Muscle layer of colon (tissue), 2 donors: ENCODE measurements around the gene TACR1.

Experiments used
- H3K27ac ChIP-seq: one replicate; pipeline ENCODE4 v1.7.0; 2013; ENCODE audit warnings: low read depth, mild to moderate bottlenecking, low read length, moderate library complexity
- H3K27me3 ChIP-seq, 2 donors: one replicate each; pipeline ENCODE4 v1.7.0; 2013; ENCODE audit warnings: low read length in 2 of 2, mild to moderate bottlenecking in 2 of 2; ENCODE audit not compliant: insufficient read depth in 2 of 2, control insufficient read depth in 1 of 2
- H3K36me3 ChIP-seq: one replicate; pipeline ENCODE4 v1.7.0; 2013; ENCODE audit warnings: mild to moderate bottlenecking, low read length; ENCODE audit not compliant: insufficient read depth
- H3K4me1 ChIP-seq: one replicate; pipeline ENCODE4 v1.7.0; 2013; ENCODE audit warnings: mild to moderate bottlenecking, low read length; ENCODE audit not compliant: insufficient read depth
- H3K4me3 ChIP-seq, 2 donors: one replicate each; pipeline ENCODE4 v1.7.0; 2013; ENCODE audit warnings: low read length in 2 of 2, low read depth in 1 of 2, mild to moderate bottlenecking in 1 of 2, moderate library complexity in 1 of 2
- H3K9ac ChIP-seq: one replicate; pipeline ENCODE4 v1.7.0; 2013; ENCODE audit warnings: low read length
- H3K9me3 ChIP-seq: one replicate; pipeline ENCODE4 v1.7.0; 2013; ENCODE audit warnings: mild to moderate bottlenecking, low read length
- donor health status: abdominal sarcoma.
- donor health status: Adenocarcinoma of cecum.

TACR1 gene

DNA sequence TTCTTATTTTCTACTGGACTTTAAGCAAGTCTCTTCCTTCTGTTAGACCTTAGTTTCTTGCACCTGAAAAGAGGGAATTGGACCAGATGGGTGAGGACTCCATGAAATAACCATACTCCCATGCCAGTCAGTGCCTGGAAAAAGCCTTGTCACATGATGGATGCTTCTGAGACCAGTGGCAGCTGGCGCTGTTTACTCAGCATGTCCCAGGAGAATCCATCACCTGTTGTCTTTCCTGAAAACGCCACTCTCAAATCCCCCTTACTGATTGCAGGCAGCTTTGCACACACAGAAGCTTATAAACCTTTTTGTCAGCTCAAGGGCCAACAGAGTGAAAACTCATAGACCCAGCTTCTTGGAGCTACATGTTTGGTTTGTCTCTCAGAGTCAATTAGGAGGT is 123.2 kb downstream of the TACR1 start:
- H3K4me1 ChIP-seq: peaks cover 10% of the 10 kb centered on the region

DNA sequence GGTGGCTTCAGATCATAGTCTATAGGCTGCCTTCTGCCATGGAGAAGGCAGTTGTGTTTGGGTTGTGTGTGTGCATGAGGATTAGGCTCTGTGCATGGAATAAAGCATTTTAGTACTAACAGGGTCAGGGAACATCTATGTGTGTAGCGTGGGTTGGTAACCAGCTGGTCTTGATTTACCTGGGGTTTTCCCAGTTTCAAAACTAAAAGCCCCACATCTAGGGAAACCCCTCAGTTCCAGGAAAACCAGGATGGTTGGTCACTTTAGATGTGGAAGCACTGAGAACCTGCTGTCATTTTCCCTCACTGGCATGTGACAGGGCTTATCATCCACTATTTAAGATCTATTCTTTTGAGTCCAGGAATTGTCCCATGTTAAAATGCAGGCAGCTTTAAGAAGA is 124.6 kb downstream of the TACR1 start:
- no peaks in the 10 kb centered on the region for H3K36me3 ChIP-seq
- H3K4me3 ChIP-seq: no peak overlapping the region
- H3K9me3 ChIP-seq: no peaks in the 10 kb centered on the region
- H3K9ac ChIP-seq: no peak overlapping the region
- peaks cover 11% of the 10 kb centered on the region for H3K4me1 ChIP-seq
- H3K27ac ChIP-seq: no peak overlapping the region
- H3K27me3 ChIP-seq: no peaks in the 10 kb centered on the region

More for the DNA sequence above, 123.2 kb downstream of the TACR1 start:
- Histone ChIP-seq H3K9ac (no peak overlapping the region), H3K9me3 (no peaks in the 10 kb centered on the region), H3K27ac (no peak overlapping the region), H3K27me3 (no peaks in the 10 kb centered on the region), H3K36me3 (no peaks in the 10 kb centered on the region), H3K4me3 (no peak overlapping the region)

DNA sequence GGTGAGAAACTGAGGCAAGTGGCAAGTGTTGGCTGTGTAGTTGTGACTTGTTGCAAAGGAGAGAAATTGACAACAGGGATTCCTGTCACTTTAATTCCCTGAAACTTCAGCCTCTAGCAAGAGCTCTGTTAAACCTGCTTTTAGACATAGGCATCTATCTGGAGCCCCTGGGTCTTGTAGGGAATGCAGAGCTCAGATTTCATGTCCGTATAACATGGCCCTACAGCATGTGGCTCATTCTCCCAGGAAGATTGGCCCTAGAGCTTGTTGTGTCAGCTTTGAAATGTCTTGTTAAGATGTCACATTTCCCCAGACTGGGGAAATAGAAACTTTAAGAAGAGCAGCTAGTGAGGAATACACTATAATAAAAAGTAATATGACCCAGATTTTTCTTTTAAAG is 125.1 kb downstream of the TACR1 start:
- Histone ChIP-seq H3K27me3 (no peaks in the 10 kb centered on the region), H3K9me3 (no peaks in the 10 kb centered on the region), H3K36me3 (no peaks in the 10 kb centered on the region), H3K27ac (no peak overlapping the region), H3K4me3 (no peak overlapping the region), H3K9ac (no peak overlapping the region), H3K4me1 (peaks cover 11% of the 10 kb centered on the region)

DNA sequence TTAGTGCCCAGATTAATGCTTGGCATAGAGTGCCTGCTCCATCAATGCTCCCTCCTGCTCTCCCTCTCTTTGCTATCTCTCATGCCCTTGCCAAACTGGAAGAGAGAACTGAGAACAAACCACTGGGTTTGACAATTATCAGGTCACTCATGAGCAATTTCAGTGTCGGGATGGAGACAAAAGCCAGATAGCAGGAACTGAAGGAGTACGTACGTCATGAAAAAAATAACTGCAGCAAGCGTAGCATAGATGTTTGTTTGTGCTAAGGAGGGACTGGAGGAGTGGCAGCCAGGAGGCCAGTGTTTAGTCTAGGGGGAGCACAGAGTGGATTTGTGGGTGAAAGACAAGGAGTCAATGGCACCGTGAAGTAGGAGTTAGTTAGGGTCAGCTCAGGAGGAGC is 127.6 kb downstream of the TACR1 start:
- no peak overlapping the region for H3K4me3 ChIP-seq
- no peaks in the 10 kb centered on the region for H3K9me3 ChIP-seq
- no peak overlapping the region for H3K27ac ChIP-seq
- H3K27me3 ChIP-seq: no peaks in the 10 kb centered on the region
- no peaks in the 10 kb centered on the region for H3K36me3 ChIP-seq
- no peak overlapping the region for H3K9ac ChIP-seq
- H3K4me1 ChIP-seq: peaks cover 11% of the 10 kb centered on the region

DNA sequence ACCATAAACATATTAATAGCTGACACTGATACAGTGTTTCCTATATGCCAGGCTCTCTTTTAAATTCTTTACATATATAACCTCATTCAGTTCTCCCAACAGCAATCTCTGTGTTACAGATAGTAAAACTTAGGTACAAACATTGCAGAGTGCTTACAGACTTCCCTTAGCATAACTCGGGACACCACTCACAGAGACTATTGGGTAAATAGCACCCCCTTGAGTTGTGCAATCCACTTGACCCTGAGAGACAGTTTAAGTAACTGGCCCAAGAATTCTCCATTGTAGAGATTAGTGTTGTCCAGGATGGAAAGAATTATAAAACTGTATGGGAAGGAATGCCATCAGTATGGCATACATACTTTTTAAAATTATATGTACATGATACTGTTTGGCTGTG is 130.8 kb downstream of the TACR1 start:
- Histone ChIP-seq H3K4me3 (no peak overlapping the region), H3K4me1 (peaks cover 24% of the 10 kb centered on the region), H3K9ac (no peak overlapping the region), H3K9me3 (no peaks in the 10 kb centered on the region), H3K27ac (no peak overlapping the region), H3K36me3 (no peaks in the 10 kb centered on the region), H3K27me3 (no peaks in the 10 kb centered on the region)

DNA sequence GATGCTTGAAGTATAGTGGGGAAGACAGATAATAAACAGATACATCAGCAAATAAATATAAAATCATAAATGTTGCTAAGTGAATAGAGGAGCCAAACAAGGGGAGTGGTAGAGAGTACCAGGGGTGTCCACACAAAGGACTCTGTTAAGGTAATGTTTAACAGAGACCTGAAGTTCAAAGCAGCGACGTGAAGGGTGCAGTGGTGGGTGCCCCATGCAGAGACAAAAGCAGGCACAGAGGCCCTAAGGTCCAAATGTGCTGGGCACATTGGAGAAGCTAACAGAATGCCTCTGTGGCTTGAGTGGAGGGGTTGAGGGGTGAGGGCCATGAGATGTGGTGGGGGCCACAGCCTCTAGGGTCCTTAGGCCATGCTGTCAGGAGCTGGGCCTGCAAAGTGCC is 131.8 kb downstream of the TACR1 start:
- Histone ChIP-seq H3K27ac (no peak overlapping the region), H3K4me3 (no peak overlapping the region), H3K9me3 (no peaks in the 10 kb centered on the region), H3K4me1 (peaks cover 24% of the 10 kb centered on the region), H3K9ac (no peak overlapping the region), H3K27me3 (no peaks in the 10 kb centered on the region), H3K36me3 (no peaks in the 10 kb centered on the region)

DNA sequence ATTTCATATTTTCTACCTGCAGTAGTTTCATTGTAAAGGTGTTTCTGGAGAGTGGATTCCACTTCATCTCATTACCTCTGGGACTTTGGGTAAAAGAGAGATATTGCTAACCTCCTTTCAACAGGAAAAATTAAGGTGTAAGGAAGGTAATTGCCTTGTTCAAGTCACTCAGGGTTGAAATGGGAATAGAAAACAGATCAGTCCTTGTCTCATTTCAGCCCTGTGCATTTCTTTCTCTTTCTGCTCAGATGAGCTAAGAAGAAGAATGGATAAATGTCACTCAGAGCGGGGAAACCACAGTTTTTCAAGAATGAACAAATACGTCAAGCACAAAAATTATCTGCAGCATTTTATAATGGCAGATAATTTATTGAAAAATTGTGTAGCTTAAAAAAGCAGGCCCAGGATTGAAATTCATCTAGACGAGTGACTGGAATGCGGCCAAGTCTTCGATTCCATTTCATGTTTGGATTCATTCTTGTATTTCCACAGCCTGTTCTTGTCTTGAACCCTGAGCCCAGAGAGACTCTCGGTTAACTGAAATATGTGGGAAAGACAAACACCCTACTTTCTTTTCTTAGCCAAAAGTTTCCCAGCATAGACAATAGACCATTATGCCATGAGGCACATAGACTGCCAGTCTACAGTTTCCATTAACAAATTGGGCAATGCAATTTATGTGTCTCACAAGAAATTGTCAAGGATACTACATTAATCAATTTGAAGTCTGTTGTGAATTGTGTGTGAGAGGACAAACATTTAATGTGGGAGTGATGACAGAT is 133.0 kb downstream of the TACR1 start:
- no peak overlapping the region for H3K9ac ChIP-seq
- H3K27ac ChIP-seq: no peak overlapping the region
- no peaks in the 10 kb centered on the region for H3K27me3 ChIP-seq
- peaks cover 16% of the 10 kb centered on the region for H3K4me1 ChIP-seq
- no peaks in the 10 kb centered on the region for H3K36me3 ChIP-seq
- no peak overlapping the region for H3K4me3 ChIP-seq
- H3K9me3 ChIP-seq: no peaks in the 10 kb centered on the region

DNA sequence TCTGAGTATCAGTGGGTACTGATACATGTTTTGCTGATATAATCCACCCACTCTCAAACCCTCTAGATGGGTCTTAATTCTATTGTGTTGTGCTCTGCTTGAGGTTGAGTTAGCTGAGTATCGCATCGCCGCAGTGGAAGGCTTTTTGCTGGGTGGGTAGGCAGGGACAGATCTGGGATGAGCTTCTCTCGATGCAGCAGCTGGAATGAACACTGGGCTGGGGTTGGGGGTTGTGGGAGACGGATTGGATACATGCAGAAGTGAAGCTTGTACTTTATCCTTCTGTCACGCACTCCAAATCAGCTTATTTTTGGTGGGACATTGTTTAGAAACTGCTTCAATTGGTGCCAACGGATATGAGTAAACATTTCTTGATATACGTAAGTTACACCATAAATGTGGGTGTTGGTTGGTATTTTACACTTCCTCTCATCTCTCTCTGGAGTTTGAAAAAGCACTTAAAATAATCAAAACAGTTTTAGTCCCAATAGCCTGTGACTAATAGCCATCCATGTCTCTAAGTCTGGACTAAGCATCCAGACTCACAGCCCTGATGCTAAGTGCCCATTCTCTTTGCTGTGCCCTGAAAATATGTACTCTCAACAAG is 133.8 kb downstream of the TACR1 start:
- Histone ChIP-seq H3K27ac (no peak overlapping the region), H3K4me3 (no peak overlapping the region), H3K36me3 (no peaks in the 10 kb centered on the region), H3K9ac (no peak overlapping the region), H3K4me1 (peaks cover 13% of the 10 kb centered on the region), H3K9me3 (no peaks in the 10 kb centered on the region), H3K27me3 (no peaks in the 10 kb centered on the region)

DNA sequence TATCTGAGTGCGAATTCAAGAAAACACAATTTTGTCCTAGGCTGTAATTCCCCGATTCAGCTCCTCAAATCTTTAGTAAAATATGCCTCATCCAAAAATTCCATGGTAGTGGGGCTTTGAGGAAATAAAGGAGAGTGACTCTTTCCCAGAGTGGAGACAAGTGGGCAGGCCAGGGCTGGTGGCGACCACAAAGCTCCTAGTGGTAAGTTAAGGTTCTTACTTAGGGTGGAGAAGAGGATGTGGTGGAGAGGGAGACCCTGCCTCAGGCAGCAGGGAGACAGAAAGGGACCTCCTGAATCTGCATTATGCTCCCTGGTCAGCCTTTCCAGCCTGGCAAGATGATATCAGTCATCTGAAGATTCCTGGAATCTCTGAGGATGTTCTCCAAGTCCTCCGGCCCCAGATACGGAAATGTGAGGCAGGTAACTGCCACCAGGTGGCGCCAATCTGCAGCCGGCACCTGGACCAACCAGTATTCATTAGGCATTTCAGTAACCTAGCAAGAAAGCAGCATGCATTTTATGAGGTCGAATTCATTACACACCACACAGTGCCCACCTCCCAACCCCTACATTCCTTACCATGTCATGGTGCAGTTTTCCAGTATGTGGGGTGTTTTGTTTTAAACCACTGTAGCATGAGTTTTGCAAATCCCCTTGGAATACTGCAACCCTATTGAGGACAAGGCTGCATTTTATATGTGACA is 134.5 kb downstream of the TACR1 start:
- no peaks in the 10 kb centered on the region for H3K36me3 ChIP-seq
- H3K27ac ChIP-seq: no peak overlapping the region
- H3K9me3 ChIP-seq: no peaks in the 10 kb centered on the region

DNA sequence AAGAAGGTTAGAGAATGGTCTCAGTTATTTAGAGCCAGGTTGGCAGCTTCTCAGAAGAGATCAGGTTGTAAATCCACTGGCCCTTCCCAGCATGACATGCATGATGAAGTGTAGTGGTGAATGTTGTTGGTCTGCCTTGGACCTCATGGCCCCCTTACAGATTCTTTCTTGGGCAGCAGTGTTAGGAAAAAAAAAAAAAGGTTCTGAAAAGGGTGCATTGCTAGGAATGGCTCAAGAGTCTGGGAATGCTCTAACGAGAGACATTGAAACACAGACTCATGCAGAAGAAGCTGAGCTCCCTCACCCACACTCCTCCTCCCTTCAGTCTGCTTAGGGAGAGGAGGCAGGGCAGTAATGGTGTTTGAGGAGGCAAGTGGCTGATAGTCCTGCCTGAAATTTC is 135.4 kb downstream of the TACR1 start:
- H3K4me1 ChIP-seq: peaks cover 13% of the 10 kb centered on the region
- no peaks in the 10 kb centered on the region for H3K27me3 ChIP-seq
- no peaks in the 10 kb centered on the region for H3K36me3 ChIP-seq
- no peaks in the 10 kb centered on the region for H3K9me3 ChIP-seq
- no peak overlapping the region for H3K9ac ChIP-seq
- no peak overlapping the region for H3K4me3 ChIP-seq
- no peak overlapping the region for H3K27ac ChIP-seq

More for the DNA sequence above, 134.5 kb downstream of the TACR1 start:
- Histone ChIP-seq H3K9ac (no peak overlapping the region), H3K4me3 (no peak overlapping the region), H3K27me3 (no peaks in the 10 kb centered on the region), H3K4me1 (peaks cover 13% of the 10 kb centered on the region)

DNA sequence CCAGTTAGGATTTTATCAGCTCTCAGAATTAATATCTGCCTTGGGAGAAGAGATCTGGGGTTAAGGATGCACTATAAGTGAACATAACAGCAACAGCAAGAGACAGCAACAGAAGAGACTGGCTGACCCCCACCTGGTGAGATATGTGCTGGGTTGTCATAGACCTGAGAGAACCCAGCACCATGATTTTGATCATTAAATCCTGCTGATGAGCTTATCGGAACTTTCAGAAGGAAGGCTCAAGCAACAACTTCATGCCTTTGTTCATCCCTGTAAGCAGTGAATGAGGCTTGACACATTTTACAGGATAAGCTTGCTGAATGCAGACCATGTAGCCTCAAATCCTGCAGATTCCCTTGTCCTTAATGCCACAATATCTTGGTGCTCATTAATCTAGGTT is 140.9 kb downstream of the TACR1 start:
- H3K9me3 ChIP-seq: no peaks in the 10 kb centered on the region
- H3K36me3 ChIP-seq: no peaks in the 10 kb centered on the region
- H3K27me3 ChIP-seq: no peaks in the 10 kb centered on the region
- no peak overlapping the region for H3K9ac ChIP-seq
- no peak overlapping the region for H3K4me3 ChIP-seq
- H3K27ac ChIP-seq: no peak overlapping the region
- no peaks in the 10 kb centered on the region for H3K4me1 ChIP-seq
